Smooth muscle cell (in vitro differentiated cells): ENCODE measurements around the gene CMSS1. TPM values are rescaled to one million over a fixed set of nuclear protein-coding genes. Genes with fewer than 3 reads are reported as not detected.

Source experiments
- DNase-seq: peaks from one replicate; lab custom pipeline; 2025; ENCODE audit not compliant: unreplicated experiment; lab: John Stamatoyannopoulos, UW
- H2AFZ ChIP-seq: fragments of 200-600 bp; sonication (generic); 2 replicates; pipeline ENCODE4 v1.6.0; 2016; ENCODE audit warnings: antibody characterized with exemption, low read depth, mild to moderate bottlenecking
- H3F3A ChIP-seq: fragments of 200-600 bp; sonication (generic); 2 replicates; pipeline ENCODE4 v1.6.0; 2017; ENCODE audit warnings: antibody characterized with exemption, low read depth
- H3K27ac ChIP-seq: fragments of 200-600 bp; sonication (generic); 2 replicates; pipeline ENCODE4 v1.5.1; 2016; ENCODE audit warnings: low read depth, mild to moderate bottlenecking
- H3K27me3 ChIP-seq: fragments of 200-600 bp; sonication (generic); 2 replicates; pipeline ENCODE4 v1.6.1; 2016; ENCODE audit warnings: low read depth, mild to moderate bottlenecking
- H3K36me3 ChIP-seq: fragments of 200-600 bp; sonication (generic); 2 replicates; pipeline ENCODE4 v1.5.1; 2016; ENCODE audit warnings: low read depth
- H3K4me1 ChIP-seq: fragments of 200-600 bp; sonication (generic); 2 replicates; pipeline ENCODE4 v1.5.1; 2016; ENCODE audit warnings: low read depth
- H3K4me2 ChIP-seq: fragments of 200-600 bp; sonication (generic); 2 replicates; pipeline ENCODE4 v1.6.0; 2016; ENCODE audit warnings: mild to moderate bottlenecking
- H3K4me3 ChIP-seq: fragments of 200-600 bp; sonication (generic); 2 replicates; pipeline ENCODE4 v1.5.1; 2016; ENCODE audit warnings: mild to moderate bottlenecking
- H3K79me2 ChIP-seq: fragments of 200-600 bp; sonication (generic); 2 replicates; pipeline ENCODE4 v1.6.0; 2016; ENCODE audit warnings: low read depth, mild to moderate bottlenecking
- H3K9ac ChIP-seq: fragments of 200-600 bp; sonication (generic); 2 replicates; pipeline ENCODE4 v1.6.0; 2016; ENCODE audit warnings: low read depth
- H3K9me3 ChIP-seq: fragments of 200-600 bp; sonication (generic); replicated peaks from 2 replicates; pipeline ENCODE4 v1.5.1; 2016; ENCODE audit warnings: low read depth
- H4K20me1 ChIP-seq: fragments of 200-600 bp; sonication (generic); 2 replicates; pipeline ENCODE4 v1.6.0; 2016; ENCODE audit warnings: low read depth
- WGBS: methylation state at CpG from one replicate; pipeline ENCODE4 v1.1.7; 2016; ENCODE audit warnings: low lambda C conversion rate; 5-methylcytosine and 5-hydroxymethylcytosine counted together
- polyA plus RNA-seq: library from polyadenylated mRNA; unstranded; fragments of >200 nt; fragmentation: Nextera tagmentation; extraction: Ambion mirVana; gene quantifications from 2 replicates; pipeline ENCODE4 v1.2.1, GENCODE V29; 2016
- total RNA-seq: library from RNA; depleted of rRNA; stranded (reverse); fragments of >200 nt; gene quantifications from 2 replicates; pipeline ENCODE4 v1.2.3, GENCODE V29; 2014
- TF ChIP-seq, protein P1 (sequence below): fragments of 200-600 bp; sonication (generic); IDR thresholded peaks from 2 replicates; pipeline ENCODE4 v1.5.1; 2017; ENCODE audit warnings: borderline replicate concordance, mild to moderate bottlenecking, antibody characterized with exemption; ENCODE audit not compliant: insufficient read depth, poor library complexity, severe bottlenecking

CMSS1 gene
- 11.6 and 19.2 TPM in 2 replicates for total RNA-seq
- polyA plus RNA-seq = 19.7 and 24.1 TPM in 2 replicates

DNA sequence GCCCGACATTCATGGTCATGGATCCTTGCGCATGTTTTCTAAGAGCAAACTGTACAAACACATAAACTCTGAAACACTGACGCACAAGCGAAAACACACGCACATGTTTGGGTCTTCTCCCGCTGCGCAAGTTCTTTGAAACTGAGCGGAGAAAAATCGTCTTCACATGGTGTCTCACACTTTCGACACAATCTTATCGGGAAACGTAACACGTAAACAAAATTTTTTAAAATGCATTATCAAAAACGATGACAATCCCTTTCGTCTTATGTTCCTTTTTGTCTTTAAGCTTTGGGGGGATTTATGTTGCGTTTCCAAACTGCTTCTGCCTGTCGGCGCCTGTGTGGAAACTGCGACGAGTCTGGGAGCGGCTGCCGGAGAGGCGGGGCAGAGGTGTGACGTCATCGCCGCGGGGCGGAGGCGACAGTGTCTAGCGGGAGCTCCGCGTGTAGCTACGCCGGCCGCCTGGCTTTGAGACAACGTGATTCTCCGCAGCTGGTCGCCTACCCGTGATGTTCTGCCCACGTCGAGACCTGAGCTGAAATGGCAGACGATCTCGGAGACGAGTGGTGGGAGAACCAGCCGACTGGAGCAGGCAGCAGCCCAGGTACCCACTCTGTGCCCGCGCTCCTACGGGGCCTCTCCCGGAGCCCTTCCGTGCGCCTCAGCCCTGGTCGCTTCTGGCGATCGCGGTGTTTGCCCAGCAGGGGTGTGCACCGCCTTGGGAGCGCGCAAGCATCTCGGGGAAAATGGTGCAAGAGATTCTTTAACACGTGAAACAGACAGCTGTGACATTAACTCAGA is at the start of gene CMSS1:
Gene CMSS1 (plus strand): TSS at position 426 of the 804 bp plus-strand sequence.
- H3K36me3 ChIP-seq = no peaks in the 10 kb centered on the region
- TF ChIP-seq, protein P1, sequence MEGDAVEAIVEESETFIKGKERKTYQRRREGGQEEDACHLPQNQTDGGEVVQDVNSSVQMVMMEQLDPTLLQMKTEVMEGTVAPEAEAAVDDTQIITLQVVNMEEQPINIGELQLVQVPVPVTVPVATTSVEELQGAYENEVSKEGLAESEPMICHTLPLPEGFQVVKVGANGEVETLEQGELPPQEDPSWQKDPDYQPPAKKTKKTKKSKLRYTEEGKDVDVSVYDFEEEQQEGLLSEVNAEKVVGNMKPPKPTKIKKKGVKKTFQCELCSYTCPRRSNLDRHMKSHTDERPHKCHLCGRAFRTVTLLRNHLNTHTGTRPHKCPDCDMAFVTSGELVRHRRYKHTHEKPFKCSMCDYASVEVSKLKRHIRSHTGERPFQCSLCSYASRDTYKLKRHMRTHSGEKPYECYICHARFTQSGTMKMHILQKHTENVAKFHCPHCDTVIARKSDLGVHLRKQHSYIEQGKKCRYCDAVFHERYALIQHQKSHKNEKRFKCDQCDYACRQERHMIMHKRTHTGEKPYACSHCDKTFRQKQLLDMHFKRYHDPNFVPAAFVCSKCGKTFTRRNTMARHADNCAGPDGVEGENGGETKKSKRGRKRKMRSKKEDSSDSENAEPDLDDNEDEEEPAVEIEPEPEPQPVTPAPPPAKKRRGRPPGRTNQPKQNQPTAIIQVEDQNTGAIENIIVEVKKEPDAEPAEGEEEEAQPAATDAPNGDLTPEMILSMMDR = no peak

DNA sequence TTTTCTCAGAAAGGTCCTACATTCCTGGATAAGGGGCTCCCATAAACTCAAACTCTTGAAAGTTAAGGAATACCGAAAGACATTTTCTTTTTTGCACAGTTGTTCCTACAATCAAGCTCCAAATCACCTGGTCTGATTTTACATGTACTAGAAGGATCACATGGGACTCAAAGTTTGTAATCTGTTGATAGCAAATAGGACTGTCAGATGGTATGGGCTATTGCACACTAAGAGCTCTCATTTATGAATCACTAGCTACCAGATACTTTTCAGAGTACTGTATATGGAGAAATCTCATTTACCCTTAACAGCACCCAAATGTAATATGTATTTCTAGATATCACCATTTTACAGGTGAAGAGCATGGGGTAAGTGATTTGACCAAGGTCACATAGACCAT is 49.5 kb upstream of the CMSS1 start:
- Histone ChIP-seq H3K36me3 (no peaks in the 10 kb centered on the region), H3K27ac (no peak overlapping the region), H2AFZ (no peak overlapping the region), H3K79me2 (no peaks in the 10 kb centered on the region), H3K27me3 (no peaks in the 10 kb centered on the region), H3F3A (no peaks in the 10 kb centered on the region), H3K4me3 (no peak overlapping the region), H4K20me1 (no peaks in the 10 kb centered on the region), H3K4me1 (no peaks in the 10 kb centered on the region), H3K4me2 (no peak overlapping the region), H3K9me3 (no peaks in the 10 kb centered on the region), H3K9ac (no peak overlapping the region)
- TF ChIP-seq, protein P1 = no peak
- WGBS = 100% methylated on average over 1 of the region's 1 CpG
- no peak for DNase-seq

More for the DNA sequence above, at the start of gene CMSS1:
- peak; percentile 87 for DNase-seq
- Histone ChIP-seq H3K4me3 (peak within 1 kb of the TSS; percentile 64), H3K4me1 (peaks cover 10% of the 10 kb centered on the region), H3K9ac (peak within 1 kb of the TSS; percentile 95), H3F3A (no peaks in the 10 kb centered on the region), H3K79me2 (peaks cover 18% of the 10 kb centered on the region), H4K20me1 (no peaks in the 10 kb centered on the region), H3K9me3 (no peaks in the 10 kb centered on the region), H2AFZ (peak within 1 kb of the TSS; percentile 86), H3K4me2 (peak within 1 kb of the TSS; percentile 88), H3K27ac (peak within 1 kb of the TSS; percentile 88), H3K27me3 (no peaks in the 10 kb centered on the region)
- under 1% methylated on average over 60 of the region's 60 CpGs for WGBS

DNA sequence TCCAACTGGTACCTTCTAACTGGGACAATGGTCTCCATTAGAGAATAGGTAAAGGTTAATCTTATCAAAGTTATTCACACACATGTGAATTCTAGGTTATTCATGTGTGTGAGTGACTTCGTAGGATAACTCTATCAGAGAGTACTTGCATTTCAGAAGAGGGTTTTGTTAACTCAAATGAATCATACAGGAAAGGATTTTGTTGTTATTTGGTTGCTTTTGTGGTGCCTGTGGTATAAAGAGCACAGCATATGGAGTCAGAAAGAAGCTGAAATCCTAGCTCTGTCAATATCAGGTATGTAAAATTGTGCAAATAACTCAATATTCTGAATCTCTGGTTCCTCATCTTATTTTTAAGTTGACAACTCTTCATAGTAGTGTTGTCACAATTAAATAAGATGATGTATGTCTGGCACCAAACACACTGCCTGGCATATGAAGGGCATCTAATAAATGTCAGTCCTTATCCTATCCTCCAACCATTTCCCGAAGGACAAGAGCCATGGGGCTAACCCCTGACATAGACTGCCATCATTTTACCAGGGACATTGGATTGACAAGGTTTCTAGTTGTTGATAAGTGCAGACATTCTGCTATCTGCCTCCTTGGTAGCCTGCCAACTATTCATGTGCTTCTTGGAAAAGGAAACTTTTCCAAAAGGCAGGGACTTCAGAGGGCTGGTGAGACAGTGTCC is 48.7 kb upstream of the CMSS1 start:
- Histone ChIP-seq H3K9ac (no peak overlapping the region), H3F3A (no peaks in the 10 kb centered on the region), H3K27me3 (no peaks in the 10 kb centered on the region), H3K79me2 (no peaks in the 10 kb centered on the region), H3K4me3 (no peak overlapping the region), H3K27ac (no peak overlapping the region), H3K4me2 (no peak overlapping the region), H2AFZ (no peak overlapping the region), H3K4me1 (no peaks in the 10 kb centered on the region), H3K9me3 (no peaks in the 10 kb centered on the region), H3K36me3 (no peaks in the 10 kb centered on the region), H4K20me1 (no peaks in the 10 kb centered on the region)
- WGBS = 77% methylated on average over 2 of the region's 2 CpGs
- TF ChIP-seq, protein P1 = no peak
- DNase-seq = no peak
